ENCODE measurements around the gene PVR. TPM values are rescaled to one million over a fixed set of nuclear protein-coding genes. Genes with fewer than 3 reads are reported as not detected.

Gene PVR
- total RNA-seq, 2 donors from 2014 or later = 31.0 to 35.7 TPM

- DNase-seq (no peak), ATAC-seq (no peak)
- intact Hi-C loops (cut with DNase I, micrococcal nuclease) = loop anchor here in 1 of 2 donors (5.0 kb wide), 1 partner anchor 87 kb away; no protein-coding TSS in a partner anchor
These were observed 41.5 kb downstream of the PVR start for GRCh38 chr19:44684892-44685863.

DNA sequence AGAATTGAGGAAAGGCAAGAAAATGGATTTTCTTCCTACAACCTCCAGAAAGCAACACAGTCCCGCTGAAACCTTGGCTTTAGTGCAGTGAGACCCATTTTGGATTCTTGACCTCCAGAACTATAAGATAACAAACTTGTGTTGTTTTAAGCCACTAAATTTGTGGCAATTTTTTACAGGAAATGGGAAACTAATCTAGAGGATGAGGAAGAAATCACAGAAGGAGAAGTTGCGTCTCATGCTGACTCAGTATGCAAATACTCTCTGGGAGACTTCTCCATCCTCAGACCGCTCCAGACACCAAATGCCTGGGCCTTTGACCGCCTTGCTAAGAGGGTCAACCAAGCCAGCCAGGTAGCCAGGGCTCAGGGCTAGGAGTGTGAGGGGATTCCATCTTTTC is 42.2 kb downstream of the PVR start:
- intact Hi-C loops (cut with DNase I, micrococcal nuclease) = loop anchor here in 1 of 2 donors (5.0 kb wide), 1 partner anchor 86 kb away; no protein-coding TSS in a partner anchor
- ATAC-seq (no peak), DNase-seq (no peak)

GRCh38 chr19:44686896-44687295 is 43.2 kb downstream of the PVR start:
- ATAC-seq (no peak), DNase-seq (no peak)
- intact Hi-C loops (cut with DNase I, micrococcal nuclease) = loop anchor here in 1 of 2 donors (5.0 kb wide), 1 partner anchor 85 kb away; no protein-coding TSS in a partner anchor

- no peak for ATAC-seq
- no peak for DNase-seq
- intact Hi-C loops (cut with DNase I, micrococcal nuclease) = loop anchor here in 1 of 2 donors (5.0 kb wide), 1 partner anchor 84 kb away; no protein-coding TSS in a partner anchor
These were observed 44.2 kb downstream of the PVR start for GRCh38 chr19:44687888-44688287.

GRCh38 chr19:44689290-44690130 is 45.8 kb downstream of the PVR start:
- intact Hi-C loops (cut with DNase I, micrococcal nuclease) = loop anchor here in 1 of 2 donors (5.0 kb wide), 1 partner anchor 83 kb away; no protein-coding TSS in a partner anchor
- ATAC-seq (peak; percentile 68), DNase-seq (peak; percentile 72 to 90)

DNA sequence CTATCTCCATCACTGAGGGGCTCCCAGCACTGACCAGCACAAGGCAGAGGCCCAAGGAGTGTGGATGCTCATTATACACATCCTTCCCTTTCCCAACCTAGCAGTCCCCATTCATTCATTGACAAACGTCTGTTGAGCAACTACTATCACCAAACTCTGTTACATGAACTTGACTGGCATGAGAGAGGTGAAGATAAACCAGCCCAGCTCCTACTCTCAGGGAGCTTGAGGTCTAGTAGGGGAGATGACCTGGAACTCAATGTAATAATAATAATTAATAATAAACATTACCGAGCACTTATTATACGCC is 46.4 kb downstream of the PVR start:
- no peak for ATAC-seq
- no peak for DNase-seq
- intact Hi-C loops (cut with DNase I, micrococcal nuclease) = no loop called here

DNA sequence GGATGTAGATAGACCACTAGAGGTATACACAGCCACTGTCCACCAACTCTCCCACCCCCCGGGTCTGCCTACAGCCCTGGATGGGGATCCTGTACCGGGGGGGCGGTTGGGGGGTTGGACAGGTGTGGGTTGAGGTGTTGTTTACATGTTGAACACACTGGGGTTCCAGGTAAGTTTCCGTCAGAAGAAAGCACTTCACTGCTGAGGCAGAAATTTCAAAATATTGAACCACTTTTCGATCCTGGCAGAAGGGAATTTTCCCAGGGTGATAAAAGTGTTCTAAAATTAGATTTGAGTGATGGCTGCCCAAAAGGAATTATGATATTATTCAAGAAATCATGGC is 48.6 kb downstream of the PVR start:
- intact Hi-C loops (cut with DNase I, micrococcal nuclease) = no loop called here
- DNase-seq = no peak

GRCh38 chr19:44694184-44694579 is 50.5 kb downstream of the PVR start:
- peak in 1 of 2 donors; percentile 34 for DNase-seq
- no peak for ATAC-seq
- intact Hi-C loops (cut with DNase I, micrococcal nuclease) = no loop called here

More for the DNA sequence above, 48.6 kb downstream of the PVR start:
- ATAC-seq = no peak

- no peak for DNase-seq
- no peak for ATAC-seq
- intact Hi-C loops (cut with DNase I, micrococcal nuclease) = no loop called here
These were observed 53.4 kb downstream of the PVR start for GRCh38 chr19:44696939-44697669.

DNA sequence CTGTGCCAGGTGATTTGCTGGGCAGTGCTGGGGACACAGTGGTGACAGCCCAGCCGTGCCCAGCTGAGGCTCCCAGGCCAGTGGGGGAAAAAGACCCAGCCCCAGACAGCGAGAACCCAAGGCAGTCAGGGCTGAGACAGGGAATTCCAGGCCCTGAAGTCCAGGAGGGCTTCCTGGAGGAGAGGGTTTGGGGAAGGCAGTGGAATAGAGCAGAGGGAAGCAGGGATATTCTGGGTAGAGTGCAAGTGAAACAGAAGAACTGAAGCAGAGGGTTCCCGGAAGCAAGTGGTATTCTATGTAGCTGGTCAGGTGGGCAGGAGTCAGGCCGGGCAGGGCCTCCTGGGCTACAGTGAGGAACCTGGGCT is 53.9 kb downstream of the PVR start:
- no peak for DNase-seq
- no peak for ATAC-seq
- intact Hi-C loops (cut with DNase I, micrococcal nuclease) = no loop called here

DNA sequence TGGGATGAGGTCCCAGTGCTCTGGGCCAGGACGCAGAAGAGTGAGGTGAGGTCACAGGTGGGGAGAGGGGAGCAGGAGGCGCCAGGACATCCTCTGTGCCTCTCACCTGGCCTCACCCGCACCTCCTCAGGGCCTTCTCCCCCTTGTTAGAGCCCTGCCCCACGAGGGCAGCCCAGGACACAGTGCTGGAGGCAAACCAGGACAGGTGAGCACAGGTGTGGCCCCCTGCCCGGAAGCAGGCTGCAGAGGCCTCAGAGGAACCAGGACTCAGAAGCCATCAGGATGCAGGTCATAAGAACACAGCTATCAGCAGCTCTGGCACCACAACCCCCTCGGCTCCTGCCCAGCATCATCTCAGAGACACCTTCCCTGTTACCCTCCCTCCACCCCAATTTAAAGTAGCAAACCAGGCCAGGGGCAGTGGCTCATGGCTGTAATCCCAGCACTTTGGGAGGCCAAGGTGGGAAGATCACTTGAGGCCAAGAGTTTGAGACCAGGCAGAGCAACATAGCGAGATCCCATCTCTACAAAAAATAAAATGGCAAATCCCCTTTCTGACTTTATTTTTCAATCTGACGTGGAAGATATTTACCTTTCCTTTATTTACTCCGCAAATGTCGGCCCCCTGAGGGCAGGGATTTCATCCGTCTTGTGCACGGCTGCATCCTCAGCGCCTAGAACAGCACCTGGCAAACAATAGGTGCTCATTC is 54.9 kb downstream of the PVR start, which contains the start of gene CEACAM16:
Gene CEACAM16 (plus strand): TSS at position 660 of the 710 bp plus-strand sequence. CDS start 2,306 bp downstream, outside the sequence.
- intact Hi-C loops (cut with DNase I, micrococcal nuclease) = no loop called here
- ATAC-seq (peak; percentile 18), DNase-seq (peak; percentile 56 to 68)

GRCh38 chr19:44700547-44700946 is 56.8 kb downstream of the PVR start:
- no peak for ATAC-seq
- intact Hi-C loops (cut with DNase I, micrococcal nuclease) = no loop called here
- no peak for DNase-seq

DNA sequence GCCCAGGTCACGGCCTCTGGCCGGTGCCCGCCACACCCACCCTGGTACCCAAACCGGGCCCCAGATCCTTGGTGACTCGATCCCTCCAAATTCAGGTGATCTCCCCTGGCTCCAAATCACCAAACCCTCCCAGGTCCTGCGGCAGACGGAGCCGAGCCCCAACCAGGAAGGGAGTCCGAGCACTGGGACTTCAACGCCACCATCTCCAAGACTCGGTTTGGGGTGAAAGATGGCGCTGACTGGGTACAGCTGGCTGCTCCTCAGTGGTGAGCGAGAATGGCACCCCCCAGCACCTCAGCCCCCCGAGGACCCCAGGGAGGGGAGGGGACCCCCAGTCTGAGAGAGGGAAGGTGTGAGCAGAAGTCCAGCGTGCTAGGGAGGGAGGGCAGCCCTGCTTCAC is 57.5 kb downstream of the PVR start:
- DNase-seq (no peak), ATAC-seq (no peak)
- intact Hi-C loops (cut with DNase I, micrococcal nuclease) = no loop called here

- no peak for ATAC-seq
- no peak for DNase-seq
- intact Hi-C loops (cut with DNase I, micrococcal nuclease) = no loop called here
These were observed 59.0 kb downstream of the PVR start for GRCh38 chr19:44702551-44703176.

- intact Hi-C loops (cut with DNase I, micrococcal nuclease) = no loop called here
- DNase-seq = no peak
- ATAC-seq = no peak
These were observed 59.8 kb downstream of the PVR start for GRCh38 chr19:44703336-44704078.

GRCh38 chr19:44704982-44705381 is 61.3 kb downstream of the PVR start:
- ATAC-seq (no peak), DNase-seq (no peak)
- intact Hi-C loops (cut with DNase I, micrococcal nuclease) = no loop called here

DNA sequence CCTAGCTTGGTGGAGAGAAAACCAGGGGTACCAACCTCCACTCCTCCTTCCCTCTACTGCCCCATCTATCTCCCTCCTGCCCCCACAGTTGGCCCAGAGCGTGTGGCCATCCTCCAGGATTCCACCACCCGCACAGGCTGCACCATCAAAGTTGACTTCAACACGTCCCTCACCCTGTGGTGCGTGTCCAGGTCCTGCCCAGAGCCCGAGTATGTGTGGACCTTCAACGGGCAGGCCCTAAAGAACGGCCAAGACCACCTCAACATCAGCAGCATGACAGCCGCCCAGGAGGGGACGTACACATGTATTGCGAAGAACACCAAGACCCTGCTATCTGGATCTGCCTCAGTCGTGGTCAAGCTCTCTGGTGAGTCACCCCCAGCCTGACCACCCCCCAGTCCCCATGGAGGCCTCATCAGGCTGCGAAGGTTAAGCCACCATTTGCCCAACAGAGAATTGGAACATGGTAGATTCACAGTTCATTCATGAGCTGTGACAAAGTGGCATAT is 61.8 kb downstream of the PVR start:
- ATAC-seq (no peak), DNase-seq (no peak)
- intact Hi-C loops (cut with DNase I, micrococcal nuclease) = no loop called here
